Upper lobe of left lung (tissue), 4 donors: ENCODE results near the gene DKK3.

Experiments used
- CTCF ChIP-seq, 6 experiments: fragments of 450-650 bp in 4 of 6; fragments of 200-600 bp in 2 of 6; sonication (generic) in 2 of 6; IDR thresholded peaks; one replicate each; pipeline ENCODE4 v1.5.1; 2016 to 2019; ENCODE audit warnings: antibody characterized with exemption in 6 of 6
- POLR2A ChIP-seq, 4 donors: fragments of 450-650 bp; IDR thresholded peaks; one replicate each; pipeline ENCODE4 v1.5.1; 2016 to 2017; ENCODE audit warnings: antibody characterized with exemption in 4 of 4, mild to moderate bottlenecking in 2 of 4

- TF ChIP-seq CTCF (IDR thresholded peaks at IDR 0.05) (no peak), POLR2A (IDR thresholded peaks at IDR 0.05) (no peak)
Observed at GRCh38 chr11:11976481-11977127, 31.8 kb downstream of the DKK3 start.
